KBM-7 (cell line): ENCODE results near the gene ZNF10.

Experiments used
- DNase-seq: peaks from one replicate; pipeline ENCODE4 v3.0.0-alpha.2; 2015
- in situ Hi-C: fragments of 300-500 bp; cut with MboI; formaldehyde crosslinking; loops from 2 replicates; pipeline ENCODE4 v1.14.3; 2020; ENCODE audit warnings: low sequenced_read_pairs, low pct_unique_long_range_greater_than_20kb, mixed read lengths

ZNF10 gene

DNA sequence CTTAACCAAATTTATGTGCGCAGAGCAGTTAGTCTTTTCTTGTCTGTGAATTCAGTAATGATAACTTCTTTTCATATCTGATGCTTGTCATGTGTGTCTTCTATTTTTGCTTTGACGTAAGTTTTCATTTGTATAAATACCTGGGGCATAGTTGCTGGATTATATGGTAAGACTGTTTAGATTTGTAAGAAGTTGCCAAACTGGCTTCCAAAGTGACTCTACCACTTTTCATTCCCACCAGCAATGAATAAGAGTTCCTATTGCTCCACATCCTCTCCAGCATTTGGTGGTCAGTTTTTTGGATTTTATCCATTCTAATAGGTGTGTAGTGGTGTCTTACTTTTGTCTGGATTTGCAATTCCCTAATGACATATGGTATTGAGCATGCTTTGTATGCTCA lies 59.7 kb downstream of the ZNF10 start:
- in situ Hi-C loops = no loop called here

DNA sequence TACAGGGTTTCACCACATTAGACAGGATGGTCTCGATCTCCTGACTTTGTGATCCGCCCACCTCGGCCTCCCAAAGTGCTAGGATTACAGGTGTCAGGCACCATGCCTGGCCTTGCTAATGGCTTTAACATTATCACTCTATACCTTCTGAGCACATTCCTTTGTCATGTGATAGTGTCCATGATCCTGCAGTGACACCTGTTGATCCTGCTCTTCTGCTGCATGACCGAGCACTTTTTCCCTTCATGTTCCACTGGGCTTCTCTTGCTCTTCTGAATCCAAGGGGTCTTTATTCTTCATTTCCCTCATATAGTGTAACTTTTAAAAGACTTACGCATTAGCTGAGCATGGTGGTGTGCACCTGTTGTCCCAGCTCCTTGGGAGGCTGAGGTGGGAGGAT lies 62.4 kb downstream of the ZNF10 start:
- in situ Hi-C loops = no loop called here
- DNase-seq = no peak

More for the DNA sequence above, 59.7 kb downstream of the ZNF10 start:
- no peak for DNase-seq

- in situ Hi-C loops = no loop called here
- DNase-seq = no peak
Observed at GRCh38 chr12:133201888-133202287, 71.5 kb downstream of the ZNF10 start.

- peak; percentile 48 for DNase-seq
Observed at GRCh38 chr12:133202493-133203343, 72.3 kb downstream of the ZNF10 start.

DNA sequence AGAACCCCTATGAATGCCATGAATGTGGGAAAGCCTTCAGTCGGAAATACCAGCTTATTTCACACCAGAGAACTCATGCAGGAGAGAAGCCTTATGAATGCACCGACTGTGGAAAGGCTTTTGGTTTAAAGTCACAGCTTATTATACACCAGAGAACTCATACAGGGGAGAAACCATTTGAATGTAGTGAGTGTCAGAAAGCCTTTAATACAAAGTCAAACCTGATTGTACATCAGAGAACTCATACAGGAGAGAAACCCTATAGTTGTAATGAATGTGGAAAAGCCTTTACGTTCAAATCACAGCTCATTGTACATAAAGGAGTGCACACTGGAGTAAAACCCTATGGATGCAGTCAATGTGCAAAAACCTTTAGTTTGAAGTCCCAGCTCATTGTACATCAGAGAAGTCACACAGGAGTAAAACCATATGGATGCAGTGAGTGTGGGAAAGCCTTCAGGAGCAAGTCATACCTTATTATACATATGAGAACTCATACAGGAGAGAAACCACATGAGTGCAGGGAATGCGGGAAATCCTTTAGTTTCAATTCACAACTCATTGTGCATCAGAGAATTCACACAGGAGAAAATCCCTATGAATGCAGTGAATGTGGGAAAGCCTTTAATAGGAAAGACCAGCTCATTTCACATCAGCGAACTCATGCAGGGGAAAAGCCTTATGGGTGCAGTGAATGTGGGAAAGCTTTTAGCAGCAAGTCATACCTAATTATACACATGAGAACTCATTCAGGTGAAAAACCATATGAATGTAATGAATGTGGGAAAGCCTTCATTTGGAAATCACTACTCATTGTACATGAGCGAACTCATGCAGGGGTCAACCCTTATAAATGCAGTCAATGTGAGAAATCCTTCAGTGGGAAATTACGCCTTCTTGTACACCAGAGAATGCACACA lies 73.2 kb downstream of the ZNF10 start:
- no peak for DNase-seq
- in situ Hi-C loops = no loop called here

More at GRCh38 chr12:133202493-133203343, 72.3 kb downstream of the ZNF10 start:
- in situ Hi-C loops = no loop called here

DNA sequence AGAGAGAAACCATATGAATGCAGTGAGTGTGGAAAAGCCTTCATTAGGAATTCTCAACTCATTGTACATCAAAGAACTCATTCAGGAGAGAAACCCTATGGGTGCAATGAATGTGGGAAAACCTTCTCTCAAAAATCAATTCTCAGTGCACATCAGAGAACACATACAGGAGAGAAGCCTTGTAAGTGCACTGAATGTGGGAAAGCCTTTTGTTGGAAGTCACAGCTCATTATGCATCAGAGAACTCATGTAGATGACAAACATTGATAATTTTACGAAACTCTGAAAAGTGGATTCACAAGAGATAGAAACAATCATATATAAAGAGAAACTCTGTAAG lies 73.8 kb downstream of the ZNF10 start:
- peak; percentile 7 for DNase-seq
- in situ Hi-C loops = no loop called here

- no peak for DNase-seq
- in situ Hi-C loops = no loop called here
Observed at GRCh38 chr12:133206390-133206789, 76.0 kb downstream of the ZNF10 start.
